ENCODE results near the gene ETV5.

Gene ETV5

GRCh38 chr3:185998136-185998535, 110.8 kb downstream of the ETV5 start:
- POLR2A ChIA-PET: no interaction called here
- Histone ChIP-seq H3K4me3 (ENCODE audit: low read depth, low read length) (no peak overlapping the region), H3K36me3 (ENCODE audit: control insufficient read depth in 2 of 2, insufficient read depth in 1 of 2, low read length in 2 of 2) (no peaks in the 10 kb centered on the region), H3K27ac (ENCODE audit: extremely low read depth, low read depth, low read length) (no peak overlapping the region), H3K4me1 (ENCODE audit: control insufficient read depth, insufficient read depth, low read length) (no peaks in the 10 kb centered on the region), H3K9me3 (ENCODE audit: control insufficient read depth, insufficient read depth, low read depth, low read length) (no peaks in the 10 kb centered on the region)
- TF ChIP-seq ZNF426 (tag by site-specific recombination; IDR thresholded peaks at IDR 0.05) (no peak), ZNF610 (tag by site-specific recombination; IDR thresholded peaks at IDR 0.05; ENCODE audit: borderline replicate concordance) (no peak)
- CTCF ChIA-PET: interaction anchor here (0.6 kb wide), 1 partner anchor 542 kb away, joined by 5 read pairs; no protein-coding TSS in a partner anchor

GRCh38 chr3:185997130-185997529, 111.8 kb downstream of the ETV5 start:
- no peak for TF ChIP-seq PBX3 (CRISPR knock-in tag; IDR thresholded peaks at IDR 0.05)
- no peak for TF ChIP-seq ZNF354C (tag by site-specific recombination; IDR thresholded peaks at IDR 0.05; ENCODE audit: borderline replicate concordance, low read depth)
- no peak for TF ChIP-seq KLF17 (tag by site-specific recombination; IDR thresholded peaks at IDR 0.05)
- no peak for TF ChIP-seq ZNF302 (tag by site-specific recombination; IDR thresholded peaks at IDR 0.05; ENCODE audit: low read depth)
- TF ChIP-seq ZNF530 (tag by site-specific recombination; IDR thresholded peaks at IDR 0.05; ENCODE audit: low read depth): no peak
- no peak for TF ChIP-seq EGR2 (tag by site-specific recombination; IDR thresholded peaks at IDR 0.05; ENCODE audit: low read depth)
- no peak for TF ChIP-seq ZNF488 (tag by site-specific recombination; IDR thresholded peaks at IDR 0.05)
- TF ChIP-seq SCRT1 (tag by site-specific recombination; IDR thresholded peaks at IDR 0.05; ENCODE audit: borderline replicate concordance): no peak
- TF ChIP-seq ZSCAN5A (tag by site-specific recombination; IDR thresholded peaks at IDR 0.05): no peak
- TF ChIP-seq ZNF221 (tag by site-specific recombination; IDR thresholded peaks at IDR 0.05; ENCODE audit: borderline replicate concordance): no peak
- TF ChIP-seq GLIS2 (tag by site-specific recombination; IDR thresholded peaks at IDR 0.05): no peak
- TF ChIP-seq ATF2 (tag by site-specific recombination; IDR thresholded peaks at IDR 0.05; ENCODE audit: low read depth): no peak
- ChIA-PET POLR2A (no interaction called here), CTCF (interaction anchor here (0.6 kb wide), 1 partner anchor 543 kb away, joined by 3 read pairs; no protein-coding TSS in a partner anchor)
- H3K4me1 ChIP-seq (ENCODE audit: control insufficient read depth, insufficient read depth, low read length): no peaks in the 10 kb centered on the region
- no peaks in the 10 kb centered on the region for H3K9me3 ChIP-seq (ENCODE audit: control insufficient read depth, insufficient read depth, low read depth, low read length)
- H3K4me3 ChIP-seq (ENCODE audit: low read depth, low read length): no peak overlapping the region
- H3K27ac ChIP-seq (ENCODE audit: extremely low read depth, low read depth, low read length): no peak overlapping the region
- H3K36me3 ChIP-seq (ENCODE audit: control insufficient read depth in 2 of 2, insufficient read depth in 1 of 2, low read length in 2 of 2): no peaks in the 10 kb centered on the region
